GM19025 (cell line): Measurements from ENCODE around the gene BCORL1.

Experiments used
- ATAC-seq: cut with Tn5 transposase; IDR thresholded peaks from one replicate; pipeline ENCODE4 v1.9.1; 2021; ENCODE audit warnings: mild to moderate bottlenecking, low read depth, moderate library complexity; ENCODE audit not compliant: unreplicated experiment

Gene BCORL1

GRCh38 chrX:129963729-129964128 lies 18.7 kb upstream of the BCORL1 start:
- ATAC-seq = no peak

- no peak for ATAC-seq
These were observed 17.3 kb upstream of the BCORL1 start for GRCh38 chrX:129965166-129965565.

DNA sequence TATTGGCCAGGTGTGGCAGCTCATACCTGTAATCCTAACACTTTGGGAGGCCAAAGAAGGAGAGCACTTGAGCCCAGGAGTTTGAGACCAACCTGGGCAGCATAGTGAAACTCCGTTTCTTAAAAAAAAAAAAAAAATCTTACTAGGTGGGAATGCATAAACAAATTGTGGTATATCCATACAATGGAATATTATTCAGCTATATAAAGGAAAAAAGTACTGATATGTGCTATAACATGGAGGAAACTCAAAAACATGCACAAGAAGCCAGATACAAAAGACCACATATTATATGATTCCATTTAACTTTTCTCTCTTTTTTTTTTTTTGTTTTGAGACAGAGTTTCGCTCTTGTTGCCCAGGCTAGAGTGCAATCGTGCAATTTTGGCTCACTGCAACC lies 13.5 kb upstream of the BCORL1 start:
- no peak for ATAC-seq

DNA sequence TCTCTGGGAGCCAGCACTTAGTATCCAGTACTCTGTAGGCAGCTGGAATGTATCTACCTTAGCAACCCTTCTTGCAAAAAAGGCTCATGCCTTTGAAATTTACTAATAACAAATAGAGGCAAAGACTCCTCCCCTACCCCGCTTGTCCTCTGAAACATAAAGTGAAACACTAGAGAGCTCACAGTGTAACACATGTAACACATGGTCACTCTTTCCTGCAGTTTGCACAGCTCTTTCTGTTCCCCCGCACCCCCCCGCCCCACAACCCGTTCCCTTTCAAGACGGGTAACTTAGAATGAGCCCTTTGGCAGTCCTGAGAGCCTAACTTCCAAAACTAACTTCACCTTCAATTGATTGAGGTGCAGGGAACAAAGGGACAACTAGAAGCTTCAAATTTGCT lies 6.0 kb upstream of the BCORL1 start:
- ATAC-seq = no peak

DNA sequence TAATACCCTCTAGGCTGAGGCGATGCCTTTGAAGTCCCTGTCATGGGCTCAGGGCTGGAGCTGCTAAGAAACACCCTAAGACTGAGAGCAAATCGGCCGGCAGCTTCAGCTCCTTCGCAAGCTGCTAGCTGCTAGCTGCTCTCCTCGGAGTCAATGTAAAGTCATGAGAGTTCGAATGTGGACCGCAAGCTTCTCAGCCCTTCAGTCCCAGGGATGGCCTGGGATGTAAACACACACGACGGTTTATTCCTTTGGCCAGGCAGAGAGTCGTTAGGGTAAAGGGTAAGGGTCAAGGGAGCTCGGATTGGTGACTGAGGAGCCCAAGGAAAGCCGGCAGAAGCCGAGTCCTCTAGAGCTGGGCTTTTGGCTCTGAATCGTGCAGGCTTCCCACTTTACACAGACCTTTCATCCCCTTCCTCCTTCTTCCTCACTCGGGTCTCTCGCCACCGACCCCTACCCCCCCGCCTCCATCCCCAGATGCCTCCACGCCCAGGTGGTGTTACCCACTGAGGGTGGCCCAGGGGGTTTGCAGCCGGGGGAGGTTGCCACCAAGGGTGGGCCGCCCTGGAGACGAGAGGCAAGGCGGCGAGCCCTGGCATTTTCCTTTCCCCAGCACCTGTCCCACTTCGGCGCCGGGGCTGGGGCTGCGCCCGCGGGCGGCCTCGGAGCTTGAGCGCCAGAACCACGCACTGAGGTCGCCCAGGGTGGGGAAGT lies 3.1 kb upstream of the BCORL1 start:
- no peak for ATAC-seq

GRCh38 chrX:129980001-129980401 lies 2.4 kb upstream of the BCORL1 start:
- no peak for ATAC-seq

- ATAC-seq = no peak
These were observed 1.8 kb upstream of the BCORL1 start for GRCh38 chrX:129980540-129981199.

DNA sequence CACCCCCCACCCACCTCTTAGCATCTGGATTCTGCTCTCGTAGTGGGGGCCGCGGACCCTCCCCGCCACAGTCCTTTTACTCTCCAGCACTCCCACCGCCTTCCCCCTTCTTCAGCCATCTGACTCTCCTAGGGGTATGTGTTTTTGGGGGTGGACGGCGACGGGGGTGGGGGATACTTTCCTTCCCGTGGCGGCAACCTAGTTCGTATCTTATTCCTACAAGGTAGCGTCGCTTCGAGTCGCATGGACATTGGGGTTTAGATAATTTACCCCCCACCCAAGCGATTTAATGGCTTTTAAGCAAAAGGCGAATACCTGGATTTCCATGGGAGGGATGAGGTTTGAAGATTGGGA lies 1.3 kb upstream of the BCORL1 start:
- ATAC-seq = no peak

DNA sequence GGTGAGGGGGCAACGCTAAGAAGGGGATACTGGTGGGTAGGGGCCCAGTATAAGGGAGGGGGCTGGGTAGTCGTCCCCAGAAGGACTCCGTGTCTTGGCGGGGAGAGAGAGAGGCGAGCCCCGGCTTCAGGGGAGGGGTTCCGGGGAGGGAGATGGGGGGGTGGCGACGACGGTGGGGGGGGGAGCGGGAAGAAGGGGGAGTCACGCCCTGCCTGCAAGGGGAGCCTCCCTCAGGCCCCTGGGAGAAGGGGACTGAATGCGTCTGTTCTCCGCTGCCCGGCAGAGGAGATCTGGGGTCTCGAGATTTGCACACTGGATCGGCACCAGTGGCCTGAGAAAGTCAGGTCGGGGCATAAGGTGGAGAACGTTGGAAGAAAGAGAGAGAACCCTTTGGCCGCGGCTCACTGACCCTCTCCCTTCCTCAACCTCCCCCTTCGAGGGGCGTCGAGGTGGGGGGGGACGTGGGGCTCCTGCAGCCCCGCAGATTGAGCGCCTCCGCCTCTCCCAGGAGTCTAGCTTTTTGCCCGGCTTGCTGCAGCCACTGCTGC lies 609 bp upstream of the BCORL1 start:
- ATAC-seq = no peak

DNA sequence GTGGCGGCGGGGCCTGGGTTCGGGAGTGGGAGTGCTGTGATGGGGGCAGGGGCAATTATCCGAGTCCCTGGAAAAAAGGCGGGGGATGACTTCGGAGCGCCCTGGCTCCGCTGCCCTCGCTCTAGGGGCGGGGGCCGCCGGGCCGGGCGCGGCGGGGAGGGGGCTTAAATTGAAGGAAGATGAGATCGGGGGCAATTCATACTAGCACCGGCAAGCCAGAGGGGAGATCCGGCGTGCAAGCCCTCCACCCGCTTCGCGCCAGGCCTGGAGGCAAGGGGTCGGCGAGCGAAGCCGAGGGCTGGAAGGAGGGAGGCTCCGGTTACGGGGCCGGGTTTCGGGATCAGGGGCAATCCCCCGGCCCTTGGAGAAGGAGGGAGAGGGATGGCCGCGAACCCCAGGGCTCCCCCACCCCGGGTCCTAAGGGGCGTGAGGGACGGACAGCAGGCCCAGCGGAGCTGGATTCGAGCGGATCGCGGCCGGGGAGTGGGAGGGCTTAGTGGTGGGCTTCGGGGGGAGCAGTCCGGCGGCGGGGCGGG lies 1.2 kb downstream of the BCORL1 start:
- no peak for ATAC-seq

DNA sequence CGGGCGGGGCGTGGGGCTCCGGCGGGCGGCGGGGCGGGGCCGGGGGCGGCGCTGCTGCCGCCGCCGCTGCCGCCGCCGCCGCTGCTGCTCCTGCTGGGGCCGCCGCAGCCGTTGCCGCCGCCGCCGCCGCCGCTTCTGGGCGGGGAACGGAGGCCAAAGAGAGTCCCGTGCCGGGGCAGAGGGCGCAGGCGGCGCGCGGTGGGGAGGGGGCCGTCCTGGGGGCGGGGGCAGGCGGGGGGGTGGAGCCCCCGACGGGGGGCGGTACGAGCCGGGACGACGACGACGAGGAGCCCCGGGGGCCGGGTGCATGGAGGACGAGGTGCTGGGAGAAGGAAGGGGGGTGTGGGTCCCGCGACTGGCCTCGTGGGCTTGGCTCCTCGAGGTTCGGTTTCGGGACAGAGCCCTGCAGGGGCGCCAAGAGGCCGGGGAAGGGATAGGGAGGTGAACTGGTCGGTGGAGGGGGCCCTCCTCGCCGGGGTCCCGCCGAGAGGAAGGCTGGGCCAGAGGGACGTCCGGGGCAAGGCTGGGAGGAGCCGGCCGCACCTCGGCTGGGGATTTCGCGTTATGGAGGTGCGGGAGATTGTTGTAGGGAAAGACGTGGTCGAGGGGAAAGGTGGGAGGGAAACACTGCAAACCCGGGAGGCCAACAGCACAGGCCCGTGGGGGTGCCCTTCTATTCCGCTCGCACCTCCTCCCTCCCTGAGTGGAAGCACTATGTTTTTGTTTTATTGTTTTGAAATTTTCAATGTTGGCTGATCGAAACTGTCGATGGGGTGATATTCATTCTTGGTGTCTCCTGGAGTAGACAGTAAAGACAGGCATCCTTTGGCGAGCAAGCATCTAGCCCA lies 1.9 kb downstream of the BCORL1 start:
- no peak for ATAC-seq

DNA sequence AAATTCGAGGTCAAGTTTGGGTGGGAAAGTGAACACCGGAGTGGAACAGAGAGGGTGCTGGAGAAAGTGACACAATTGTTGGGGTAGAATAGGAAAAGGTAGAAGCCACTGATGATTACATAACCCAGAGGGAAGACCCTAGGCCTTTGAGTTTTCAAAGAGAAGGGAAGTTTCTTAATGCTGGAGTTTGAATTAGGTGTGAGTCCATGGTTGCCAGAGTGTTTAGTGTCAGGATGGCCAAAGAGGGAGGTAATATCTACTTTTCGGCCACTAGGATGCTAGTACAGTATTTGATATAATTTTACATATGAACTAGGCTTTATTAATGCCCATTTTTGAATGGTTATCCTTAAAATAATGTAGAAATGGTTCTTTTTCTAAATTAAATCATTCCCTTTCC lies 5.4 kb downstream of the BCORL1 start:
- no peak for ATAC-seq

- ATAC-seq = no peak
These were observed 9.7 kb downstream of the BCORL1 start for GRCh38 chrX:129992181-129992580.

DNA sequence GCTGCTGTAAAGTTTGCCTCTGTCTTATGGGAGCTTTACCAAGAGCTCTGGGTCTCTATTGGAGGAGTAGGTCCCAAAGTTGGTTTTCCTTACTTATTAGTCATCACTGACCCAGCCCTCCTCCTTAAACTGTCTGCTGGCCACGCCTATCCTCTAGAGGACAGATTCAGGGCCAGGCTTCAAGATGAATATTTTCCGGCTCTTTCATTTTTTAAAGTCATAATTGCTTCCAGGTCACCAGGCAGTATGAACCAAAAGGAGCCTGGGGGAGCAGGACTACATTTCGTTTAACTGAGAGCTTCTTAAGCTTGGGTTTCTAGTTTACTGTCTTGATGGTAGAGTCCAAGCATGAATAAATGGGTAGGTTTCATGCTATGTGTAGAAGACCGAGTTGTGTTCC lies 13.7 kb downstream of the BCORL1 start:
- ATAC-seq = no peak

- no peak for ATAC-seq
These were observed 14.7 kb downstream of the BCORL1 start for GRCh38 chrX:129997086-129997485.

DNA sequence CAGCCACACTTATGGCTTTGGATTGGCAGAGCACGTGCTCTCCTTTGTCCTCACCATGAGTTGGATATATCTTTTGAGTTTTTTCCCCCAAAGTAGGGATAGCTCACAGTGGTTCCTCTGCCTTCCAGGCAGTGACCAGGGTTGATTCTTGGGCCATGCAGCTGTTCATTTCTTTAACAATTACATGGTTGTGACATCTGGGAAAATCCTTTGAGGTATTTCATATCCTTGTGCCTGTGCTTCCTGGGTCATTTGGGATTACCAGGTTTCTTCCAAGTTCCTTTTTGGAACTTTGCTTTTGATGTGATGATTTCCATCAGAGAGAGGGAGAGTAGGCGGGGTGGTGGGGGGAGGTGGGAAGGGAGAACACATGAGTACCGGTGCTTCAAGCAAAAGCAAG lies 15.6 kb downstream of the BCORL1 start:
- no peak for ATAC-seq

GRCh38 chrX:130001893-130002292 lies 19.5 kb downstream of the BCORL1 start:
- ATAC-seq = no peak

DNA sequence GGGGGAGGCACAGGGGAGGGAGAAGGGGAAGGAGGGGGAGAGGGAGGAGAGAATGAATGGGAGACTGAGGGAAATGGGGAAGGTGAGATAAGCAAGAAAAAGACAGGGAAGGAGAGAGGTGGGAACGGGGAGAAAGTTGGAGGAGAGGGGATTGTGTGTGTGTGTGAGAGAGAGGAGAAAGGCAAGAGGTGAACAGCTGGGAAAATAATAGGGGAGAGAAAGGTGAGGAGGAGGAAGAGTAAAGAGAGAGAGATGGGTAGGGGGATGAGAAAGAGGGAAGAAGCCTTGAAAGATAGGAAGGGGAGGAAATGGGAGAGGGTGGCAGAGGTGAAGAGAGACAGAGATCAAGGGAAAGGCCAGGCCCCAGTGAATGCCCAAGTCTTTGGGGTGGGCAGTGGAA lies 20.1 kb downstream of the BCORL1 start:
- ATAC-seq = no peak

DNA sequence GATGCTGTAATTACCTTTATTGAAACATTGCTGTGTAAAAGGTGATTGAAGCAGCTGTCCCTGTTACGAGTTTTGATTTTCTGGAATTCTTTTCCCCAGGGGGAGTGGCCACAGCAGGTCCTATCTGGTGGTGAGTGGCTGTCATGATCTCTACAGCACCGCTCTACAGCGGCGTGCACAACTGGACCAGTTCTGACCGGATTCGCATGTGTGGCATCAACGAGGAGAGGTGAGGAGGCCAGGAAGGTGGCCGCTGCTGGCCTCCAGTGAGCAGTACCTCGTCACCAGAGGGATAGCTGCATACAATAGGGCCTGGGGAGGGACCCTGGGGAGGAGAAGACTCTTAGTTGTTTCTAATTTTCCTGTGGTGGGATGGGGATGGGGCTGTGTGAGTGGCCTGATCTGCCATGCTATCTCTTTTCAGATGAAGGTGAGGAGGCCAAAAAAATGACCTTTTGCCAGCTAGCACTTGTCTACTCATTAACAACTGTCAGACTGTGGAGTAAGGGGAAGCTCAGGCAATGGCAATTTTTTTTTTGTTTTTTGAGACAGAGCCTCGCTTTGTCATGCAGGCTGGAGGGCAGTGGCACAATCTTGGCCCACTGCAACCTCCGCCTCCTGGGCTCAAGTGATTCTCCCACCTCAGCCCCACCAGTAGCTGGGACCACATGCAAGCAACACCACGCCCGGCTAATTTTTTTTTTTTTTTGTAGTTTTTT lies 22.8 kb downstream of the BCORL1 start:
- ATAC-seq = no peak

- no peak for ATAC-seq
These were observed 27.3 kb downstream of the BCORL1 start for GRCh38 chrX:130009658-130010223.
